SHP77 treated with DMSO at 0.1 percent for 48 hours (cell line): ENCODE measurements around the gene CACNA1C.

ENCODE experiments used
- DNase-seq: peaks from one replicate; lab custom pipeline; 2025; lab: John Stamatoyannopoulos, UW

CACNA1C gene

GRCh38 chr12:2414810-2415567, 362.2 kb downstream of the CACNA1C start:
- DNase-seq: no peak

- no peak for DNase-seq
These were observed 362.8 kb downstream of the CACNA1C start for GRCh38 chr12:2415568-2415944.

GRCh38 chr12:2416158-2416557, 363.4 kb downstream of the CACNA1C start:
- DNase-seq: no peak

- no peak for DNase-seq
These were observed 364.8 kb downstream of the CACNA1C start for GRCh38 chr12:2417481-2418160.

GRCh38 chr12:2418579-2418978, 365.8 kb downstream of the CACNA1C start:
- no peak for DNase-seq

GRCh38 chr12:2422591-2422990, 369.8 kb downstream of the CACNA1C start:
- DNase-seq: no peak

GRCh38 chr12:2429032-2429431, 376.2 kb downstream of the CACNA1C start:
- DNase-seq: no peak

GRCh38 chr12:2431810-2432209, 379.0 kb downstream of the CACNA1C start:
- DNase-seq: no peak

- DNase-seq: no peak
These were observed 380.1 kb downstream of the CACNA1C start for GRCh38 chr12:2432856-2433255.

- DNase-seq: no peak
These were observed 382.7 kb downstream of the CACNA1C start for GRCh38 chr12:2435511-2435910.

GRCh38 chr12:2439332-2440100, 386.7 kb downstream of the CACNA1C start:
- DNase-seq: no peak

- no peak for DNase-seq
These were observed 391.0 kb downstream of the CACNA1C start for GRCh38 chr12:2443776-2444175.

- DNase-seq: no peak
These were observed 393.2 kb downstream of the CACNA1C start for GRCh38 chr12:2445968-2446367.

- DNase-seq: no peak
These were observed 395.1 kb downstream of the CACNA1C start for GRCh38 chr12:2447861-2448260.

- no peak for DNase-seq
These were observed 396.8 kb downstream of the CACNA1C start for GRCh38 chr12:2449586-2449985.

GRCh38 chr12:2450553-2450952, 397.8 kb downstream of the CACNA1C start:
- no peak for DNase-seq

GRCh38 chr12:2451025-2451424, 398.2 kb downstream of the CACNA1C start:
- DNase-seq: no peak

GRCh38 chr12:2451497-2451896, 398.7 kb downstream of the CACNA1C start:
- DNase-seq: no peak

- no peak for DNase-seq
These were observed 400.4 kb downstream of the CACNA1C start for GRCh38 chr12:2453076-2453760.

- no peak for DNase-seq
These were observed 400.9 kb downstream of the CACNA1C start for GRCh38 chr12:2453761-2454090.

GRCh38 chr12:2454601-2455177, 401.9 kb downstream of the CACNA1C start:
- no peak for DNase-seq

GRCh38 chr12:2455410-2455809, 402.6 kb downstream of the CACNA1C start:
- no peak for DNase-seq
